Neuron (in vitro differentiated cells): Measurements from ENCODE around the gene COL18A1.

ENCODE experiments used
- H2AFZ ChIP-seq: one replicate; pipeline ENCODE4 v1.6.1; 2013; ENCODE audit warnings: low read depth, mild to moderate bottlenecking, inconsistent platforms, low read length, moderate library complexity
- H3K27me3 ChIP-seq: one replicate; pipeline ENCODE4 v1.6.1; 2013; ENCODE audit warnings: low read length; ENCODE audit not compliant: insufficient read depth
- H3K36me3 ChIP-seq: one replicate; pipeline ENCODE4 v1.6.1; 2013; ENCODE audit warnings: low read length; ENCODE audit not compliant: insufficient read depth
- H3K4me1 ChIP-seq: one replicate; pipeline ENCODE4 v1.6.1; 2013; ENCODE audit warnings: low read length; ENCODE audit not compliant: insufficient read depth
- H3K4me3 ChIP-seq: 2 replicates; pipeline ENCODE4 v1.5.1; 2013; ENCODE audit warnings: mild to moderate bottlenecking, low read length, moderate library complexity
- H3K9me3 ChIP-seq: one replicate; pipeline ENCODE4 v1.6.1; 2013; ENCODE audit warnings: low read length

The COL18A1 gene

DNA sequence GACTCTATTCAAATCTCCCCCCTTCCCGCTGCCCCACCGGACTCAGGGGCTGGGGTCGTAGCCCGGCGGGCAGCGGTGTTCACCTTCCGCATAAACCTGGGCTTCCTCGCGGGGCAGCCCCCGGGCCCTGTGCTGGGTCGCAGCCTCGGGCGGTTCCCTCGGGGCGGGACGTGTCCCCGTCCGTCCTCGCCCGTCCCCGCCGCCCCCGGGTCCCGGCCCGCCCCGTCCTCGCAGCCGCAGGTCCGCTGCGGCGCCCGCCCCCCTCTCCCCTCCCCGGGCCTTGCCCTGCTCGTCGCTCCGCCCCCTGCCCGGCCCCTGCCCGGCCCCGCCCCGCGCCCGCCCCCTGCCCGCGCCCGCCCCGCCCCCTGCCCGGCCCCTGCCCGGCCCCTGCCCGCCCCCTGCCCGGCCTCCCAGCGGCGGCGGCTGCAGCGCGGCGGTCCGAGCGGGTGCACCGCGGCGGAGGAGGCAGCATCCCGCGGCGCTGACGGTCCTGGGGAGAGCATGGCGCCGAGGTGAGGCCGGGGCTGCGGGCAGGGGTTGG is at the start of gene COL18A1:
Gene COL18A1, plus strand, starts transcription at position 436 of the 541 bp plus-strand sequence. Its CDS starts 66 bp downstream, at position 502.
- peaks cover 9% of the 10 kb centered on the region for H3K4me1 ChIP-seq
- H3K36me3 ChIP-seq, result no peaks in the 10 kb centered on the region
- peaks cover 61% of the 10 kb centered on the region for H3K27me3 ChIP-seq
- H3K9me3 ChIP-seq, result no peaks in the 10 kb centered on the region
- no peak within 1 kb of the TSS for H2AFZ ChIP-seq
- H3K4me3 ChIP-seq, result peak within 1 kb of the TSS; percentile 28

DNA sequence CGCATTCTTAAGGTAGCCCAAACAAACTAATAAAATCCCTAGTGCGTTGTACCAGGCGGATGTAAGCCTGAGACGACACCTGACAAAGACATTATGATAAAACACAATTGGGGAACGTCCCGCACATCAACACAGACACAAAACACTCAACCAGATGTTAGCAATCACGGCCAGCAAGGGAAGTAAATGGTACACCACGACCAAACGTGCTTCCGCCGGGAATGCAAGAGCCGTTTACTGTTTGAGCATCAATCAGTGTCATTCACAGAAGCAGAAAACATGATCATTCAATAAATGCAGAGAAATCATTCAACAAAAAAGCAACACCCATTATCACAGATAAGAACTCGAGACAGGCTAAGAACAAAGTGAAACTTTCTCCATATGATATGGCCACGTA is 49.4 kb upstream of the COL18A1 start:
- no peaks in the 10 kb centered on the region for H3K9me3 ChIP-seq
- no peak overlapping the region for H2AFZ ChIP-seq
- H3K36me3 ChIP-seq, result no peaks in the 10 kb centered on the region
- peaks cover 12% of the 10 kb centered on the region for H3K4me1 ChIP-seq
- no peak overlapping the region for H3K4me3 ChIP-seq
- peaks cover 4% of the 10 kb centered on the region for H3K27me3 ChIP-seq

DNA sequence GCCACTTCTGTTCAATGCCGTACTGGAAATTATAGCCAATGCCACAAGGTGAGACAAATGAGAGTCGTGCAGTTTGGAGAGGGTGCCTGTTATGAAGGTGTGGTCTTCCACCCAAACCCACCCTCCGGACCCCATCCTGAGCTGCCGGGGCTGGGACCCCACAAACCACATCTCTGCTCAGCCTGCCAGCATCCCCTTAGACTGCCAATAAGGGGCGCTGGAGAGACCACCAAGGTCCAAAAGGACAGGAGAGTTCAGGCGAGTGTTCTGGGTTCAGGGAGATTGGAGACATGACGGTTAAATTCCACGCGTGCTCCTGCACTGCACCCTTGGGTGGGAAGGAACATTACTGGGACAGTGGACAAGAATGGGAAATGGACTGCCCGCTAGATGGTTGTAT is 48.7 kb upstream of the COL18A1 start:
- peaks cover 4% of the 10 kb centered on the region for H3K27me3 ChIP-seq
- peaks cover 16% of the 10 kb centered on the region for H3K4me1 ChIP-seq
- no peaks in the 10 kb centered on the region for H3K36me3 ChIP-seq
- no peaks in the 10 kb centered on the region for H3K9me3 ChIP-seq
- no peak overlapping the region for H2AFZ ChIP-seq
- H3K4me3 ChIP-seq, result no peak overlapping the region

DNA sequence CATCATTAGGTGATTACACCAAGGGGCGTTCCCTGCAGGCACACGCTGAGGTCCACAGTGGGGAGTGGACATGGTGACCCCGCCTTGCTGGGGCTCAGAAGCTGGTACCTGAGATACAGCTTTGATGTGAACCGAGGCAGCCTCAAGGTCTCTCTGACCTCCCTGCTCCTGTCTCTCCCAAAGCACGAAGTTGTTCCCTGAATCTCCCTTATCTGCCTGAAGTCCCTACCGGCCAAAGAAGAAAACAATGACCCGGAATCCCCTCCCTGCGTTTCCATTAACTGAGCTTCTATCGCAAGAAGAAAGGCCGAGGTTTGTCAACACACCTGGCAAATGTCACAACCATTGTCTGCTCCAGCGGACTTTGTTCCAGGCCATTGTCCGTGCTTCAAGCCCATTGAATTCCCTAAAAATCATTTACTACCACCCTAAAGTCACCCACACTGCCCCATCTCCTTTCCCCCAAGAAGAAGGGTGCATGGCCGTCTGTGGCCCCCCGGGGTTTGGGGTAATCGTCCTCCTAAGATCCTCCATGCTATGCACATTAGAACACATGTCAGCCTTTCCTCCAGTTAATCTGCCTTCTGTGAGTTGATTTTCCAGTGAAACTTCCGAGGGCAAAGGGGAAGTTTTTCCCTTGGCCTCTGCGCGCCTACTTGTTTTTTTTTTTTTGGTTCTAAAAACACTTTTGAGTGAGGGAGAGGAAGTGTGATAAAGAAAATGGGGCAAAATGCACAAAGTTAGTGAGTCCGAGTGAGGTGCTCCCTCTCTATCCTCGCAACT is 48.1 kb upstream of the COL18A1 start:
- no peaks in the 10 kb centered on the region for H3K36me3 ChIP-seq
- H3K9me3 ChIP-seq, result no peaks in the 10 kb centered on the region
- no peak overlapping the region for H3K4me3 ChIP-seq
- no peak overlapping the region for H2AFZ ChIP-seq
- peaks cover 19% of the 10 kb centered on the region for H3K4me1 ChIP-seq
- H3K27me3 ChIP-seq, result peaks cover 4% of the 10 kb centered on the region

DNA sequence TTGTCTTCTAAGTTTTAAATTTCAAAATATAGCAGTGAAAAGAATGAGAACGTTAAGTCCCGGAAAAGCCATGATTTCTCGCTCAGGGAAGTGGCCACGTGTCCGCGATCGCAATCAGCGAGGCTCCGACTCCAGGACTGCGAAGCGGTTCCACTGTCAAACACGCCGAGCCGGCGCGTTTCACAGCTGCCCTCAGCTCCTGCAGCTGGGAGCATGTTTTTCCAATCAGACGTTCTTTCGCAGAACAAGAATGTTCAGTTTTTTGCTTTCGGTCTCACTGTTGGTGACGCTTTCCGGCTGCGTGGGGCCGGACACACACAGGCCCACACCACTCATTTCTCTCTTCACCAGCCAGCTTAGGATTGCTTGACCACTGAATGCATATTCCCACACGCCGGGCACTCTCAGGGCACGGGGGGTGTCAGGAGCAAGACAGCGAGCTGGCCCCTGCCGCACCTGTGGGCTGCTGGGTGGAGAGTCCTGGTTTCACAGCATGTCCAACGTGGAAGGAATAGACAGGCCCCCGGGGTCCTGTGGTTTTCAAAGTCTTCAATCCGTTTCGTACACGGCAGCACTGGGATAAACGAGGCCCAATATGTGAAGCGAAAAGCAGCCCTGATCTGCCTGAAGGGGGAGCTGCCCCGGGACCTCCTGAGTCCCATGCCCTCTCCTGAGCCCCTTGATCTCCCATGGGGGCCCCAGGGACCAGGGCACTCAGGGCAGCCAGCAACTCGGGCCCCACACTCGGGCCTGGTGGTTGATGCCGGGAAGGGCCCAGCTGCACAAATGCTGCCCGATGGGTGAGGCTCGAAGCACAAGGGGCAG is 47.3 kb upstream of the COL18A1 start:
- Histone ChIP-seq H3K4me3 (no peak overlapping the region), H3K27me3 (peaks cover 4% of the 10 kb centered on the region), H3K4me1 (peaks cover 19% of the 10 kb centered on the region), H3K9me3 (no peaks in the 10 kb centered on the region), H3K36me3 (no peaks in the 10 kb centered on the region), H2AFZ (no peak overlapping the region)

DNA sequence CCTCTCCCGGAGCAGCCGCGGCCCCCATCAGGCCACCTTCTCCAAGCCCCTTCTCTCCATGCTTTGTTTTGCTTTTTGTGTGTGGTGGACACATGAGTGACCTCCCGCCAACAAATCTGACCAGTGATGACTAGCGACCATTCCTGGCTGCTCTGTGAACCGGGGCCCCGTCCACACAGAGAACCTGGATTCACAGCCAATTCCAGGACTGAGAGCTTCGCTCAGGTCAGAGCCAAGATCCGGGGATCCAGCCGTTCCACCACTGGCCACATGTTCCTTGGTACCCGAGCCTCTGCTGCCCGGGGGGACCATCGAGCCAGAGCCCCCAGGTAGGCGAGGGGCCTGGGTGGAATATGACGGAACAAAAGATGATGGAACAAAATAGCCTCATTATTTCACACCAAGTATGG is 46.7 kb upstream of the COL18A1 start:
- Histone ChIP-seq H3K27me3 (peaks cover 4% of the 10 kb centered on the region), H3K4me3 (no peak overlapping the region), H3K36me3 (no peaks in the 10 kb centered on the region), H2AFZ (no peak overlapping the region), H3K4me1 (peaks cover 19% of the 10 kb centered on the region), H3K9me3 (no peaks in the 10 kb centered on the region)

DNA sequence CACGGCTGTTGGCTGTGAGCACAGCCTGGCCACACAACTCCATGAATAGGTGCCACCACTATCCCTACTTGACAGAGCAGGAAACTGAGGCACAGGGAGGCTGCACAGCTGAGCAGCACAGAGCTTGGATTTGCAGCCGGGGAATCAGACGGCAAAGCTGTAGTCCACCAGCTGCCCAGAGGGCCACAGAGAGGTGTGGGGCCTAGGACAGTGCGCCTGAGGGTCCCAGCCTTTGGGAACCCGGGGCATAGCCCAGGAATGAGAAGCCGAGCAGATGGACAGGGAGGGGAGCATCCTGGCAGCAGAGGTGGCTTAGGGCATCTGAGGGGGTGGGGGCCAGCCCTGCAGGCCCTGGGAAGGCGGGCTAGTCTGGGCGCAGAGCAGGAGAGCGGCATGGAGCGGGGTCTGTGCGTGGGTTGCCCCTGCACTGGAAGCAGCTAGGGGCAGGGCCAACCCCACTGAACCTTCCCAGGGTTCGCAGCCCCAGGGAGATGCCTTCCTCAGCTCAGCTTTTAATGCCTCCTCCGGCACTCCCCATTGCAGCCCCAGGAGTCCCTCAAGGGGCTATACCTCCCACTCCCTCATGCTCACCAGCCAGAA is 46.2 kb upstream of the COL18A1 start:
- H3K4me3 ChIP-seq, result no peak overlapping the region
- no peaks in the 10 kb centered on the region for H3K36me3 ChIP-seq
- no peaks in the 10 kb centered on the region for H3K9me3 ChIP-seq
- H3K4me1 ChIP-seq, result peaks cover 19% of the 10 kb centered on the region
- H2AFZ ChIP-seq, result no peak overlapping the region
- peaks cover under 1% of the 10 kb centered on the region for H3K27me3 ChIP-seq

DNA sequence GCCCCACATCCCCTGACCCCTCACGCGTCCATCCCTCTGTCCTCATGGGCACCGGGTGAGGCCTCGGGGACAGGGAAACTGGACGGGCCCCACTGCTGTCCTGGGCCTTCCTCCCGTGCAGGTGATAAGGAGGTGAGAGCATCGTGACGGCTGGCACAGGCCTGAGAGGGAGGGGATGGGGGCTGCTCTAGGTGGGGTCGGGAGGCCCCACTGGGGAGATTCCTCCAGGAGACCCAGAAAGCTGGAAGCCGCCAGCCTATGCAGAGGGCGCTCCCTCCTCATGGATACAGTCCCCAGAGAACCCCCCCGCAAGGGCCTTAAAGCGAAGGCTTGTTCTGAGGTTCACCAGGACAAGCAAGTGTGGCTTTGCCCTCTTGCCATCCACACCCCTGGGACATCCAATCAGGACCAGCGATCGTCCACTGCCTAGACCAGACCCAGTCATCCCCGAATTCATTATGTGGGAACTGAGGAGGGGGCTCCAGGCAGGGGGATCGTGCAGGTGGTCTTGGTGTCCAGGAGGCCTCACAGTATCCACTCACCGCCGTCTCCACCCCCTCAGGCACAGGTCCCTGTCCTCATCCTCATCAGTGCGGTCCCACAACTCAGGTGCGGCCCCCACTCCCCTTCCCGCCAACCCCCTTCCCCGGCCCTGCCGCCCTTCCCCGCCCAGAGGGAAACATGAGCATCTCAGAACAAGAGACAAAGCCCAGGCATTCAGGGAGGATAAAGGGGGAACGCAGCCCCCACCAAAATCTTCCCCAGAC is 45.3 kb upstream of the COL18A1 start:
- no peaks in the 10 kb centered on the region for H3K36me3 ChIP-seq
- H2AFZ ChIP-seq, result no peak overlapping the region
- peaks cover 19% of the 10 kb centered on the region for H3K4me1 ChIP-seq
- no peak overlapping the region for H3K4me3 ChIP-seq
- no peaks in the 10 kb centered on the region for H3K9me3 ChIP-seq
- H3K27me3 ChIP-seq, result no peaks in the 10 kb centered on the region

DNA sequence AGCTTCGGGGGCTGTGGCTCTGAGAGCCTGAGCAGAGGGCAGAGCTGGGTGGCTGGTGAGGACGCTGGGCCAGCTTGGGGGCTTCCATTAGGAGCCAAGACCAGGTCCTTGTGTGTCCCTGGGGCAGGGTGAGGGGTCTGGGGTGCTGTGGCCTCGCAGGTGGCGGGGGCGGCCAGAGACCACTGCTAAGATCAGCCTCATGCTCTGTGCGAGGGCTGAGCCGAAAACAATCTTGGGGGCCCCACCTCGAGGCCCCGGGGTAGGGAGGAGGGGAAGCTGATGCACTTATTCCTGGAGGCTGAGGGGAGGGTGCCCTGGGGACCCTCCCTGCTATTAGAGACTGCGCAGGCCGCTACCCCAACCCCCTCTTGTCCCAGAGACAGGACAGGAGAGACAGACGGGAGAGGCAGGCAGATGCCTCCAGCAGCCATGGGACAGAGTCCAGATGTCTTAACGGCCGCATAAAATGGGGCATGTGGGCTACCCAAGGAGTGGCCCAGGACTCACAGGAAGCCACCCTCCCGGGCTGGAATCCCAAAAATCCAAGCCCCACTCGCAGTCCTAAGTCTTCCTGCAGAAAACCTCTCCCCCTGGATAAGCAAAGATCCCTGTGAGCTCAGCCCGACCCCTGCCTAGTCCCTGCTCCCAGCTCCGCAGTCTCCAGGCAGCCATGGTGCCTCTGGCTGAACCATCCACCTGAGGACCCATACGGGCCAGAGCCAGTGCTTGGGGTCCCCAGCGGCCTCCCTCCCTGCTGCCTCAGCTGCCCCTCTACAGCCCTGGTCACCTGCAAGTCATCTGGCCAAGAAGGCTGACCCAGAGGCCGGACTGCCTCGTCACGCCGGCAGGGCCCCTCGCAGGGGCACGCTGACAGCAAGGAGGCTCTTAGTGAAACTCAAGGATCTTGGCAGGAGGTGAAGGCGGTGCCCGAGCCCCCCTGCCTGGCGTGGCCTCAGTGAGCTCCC is 43.6 kb upstream of the COL18A1 start:
- Histone ChIP-seq H3K27me3 (no peaks in the 10 kb centered on the region), H3K4me1 (peaks cover 19% of the 10 kb centered on the region), H3K4me3 (no peak overlapping the region)

DNA sequence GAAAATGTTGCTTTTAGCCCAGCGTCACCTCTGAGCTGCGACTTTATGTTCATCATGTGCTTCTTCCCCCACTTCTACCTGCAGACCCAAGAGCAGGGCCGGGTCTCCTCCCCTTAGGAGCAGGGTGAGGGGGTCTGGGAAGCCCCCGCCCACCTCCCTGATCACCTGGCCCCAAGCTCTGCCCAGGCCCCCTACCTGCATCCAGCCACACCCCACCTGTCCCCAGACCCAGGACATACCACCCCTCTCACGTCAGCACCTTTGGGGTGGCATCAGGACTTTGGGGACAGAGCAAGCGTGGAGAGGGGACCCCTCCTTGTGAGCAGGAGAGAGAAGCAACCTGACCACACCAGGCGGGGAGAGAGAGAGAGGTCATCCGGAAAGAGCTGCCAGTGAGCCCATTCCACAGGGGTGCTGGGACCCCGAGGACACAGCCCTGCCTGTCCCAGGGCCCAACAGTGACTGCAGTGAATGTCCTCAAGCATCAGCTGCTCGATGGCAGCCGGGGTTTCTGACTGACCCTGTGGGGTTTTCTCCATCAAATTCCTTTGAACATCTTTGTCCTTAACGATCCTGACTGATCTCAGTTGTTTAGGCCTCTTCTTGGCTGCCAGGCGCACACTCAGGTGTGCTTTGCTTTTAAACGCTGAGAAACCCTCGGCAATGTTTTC is 42.8 kb upstream of the COL18A1 start:
- no peak overlapping the region for H2AFZ ChIP-seq
- H3K4me3 ChIP-seq, result no peak overlapping the region
- H3K4me1 ChIP-seq, result peaks cover 19% of the 10 kb centered on the region
- H3K9me3 ChIP-seq, result no peaks in the 10 kb centered on the region
- H3K36me3 ChIP-seq, result no peaks in the 10 kb centered on the region
- no peaks in the 10 kb centered on the region for H3K27me3 ChIP-seq

More for the DNA sequence above, 43.6 kb upstream of the COL18A1 start:
- Histone ChIP-seq H2AFZ (no peak overlapping the region), H3K9me3 (no peaks in the 10 kb centered on the region), H3K36me3 (no peaks in the 10 kb centered on the region)

DNA sequence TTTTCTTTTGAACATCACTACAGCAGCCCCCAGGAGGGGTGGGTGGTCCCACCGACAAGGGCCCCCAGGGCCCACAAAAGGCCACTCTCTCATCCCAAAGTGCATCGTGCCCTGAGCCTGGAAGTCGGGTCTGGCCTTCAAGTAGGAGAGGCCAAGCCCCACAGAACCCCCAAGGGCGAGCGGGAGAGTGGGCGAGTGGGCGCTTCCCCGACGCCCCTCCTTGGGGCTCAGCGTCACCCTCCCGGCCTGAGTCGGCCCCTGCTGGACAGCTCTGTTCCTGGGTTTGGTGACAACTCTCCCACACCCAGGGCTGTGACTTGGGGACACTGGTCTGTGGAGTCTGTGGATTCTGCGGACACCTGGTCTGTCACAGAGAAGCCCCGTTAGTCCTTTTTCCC is 42.2 kb upstream of the COL18A1 start:
- H3K4me3 ChIP-seq, result no peak overlapping the region
- peaks cover 19% of the 10 kb centered on the region for H3K4me1 ChIP-seq
- H3K36me3 ChIP-seq, result no peaks in the 10 kb centered on the region
- no peaks in the 10 kb centered on the region for H3K27me3 ChIP-seq
- no peak overlapping the region for H2AFZ ChIP-seq
- no peaks in the 10 kb centered on the region for H3K9me3 ChIP-seq
